Vagina (tissue), 2 donors: ENCODE data around the gene LDLRAD4. TPM values are rescaled to one million over a fixed set of nuclear protein-coding genes. Genes with fewer than 3 reads are reported as not detected.

Experiments used
- DNase-seq, 2 donors: peaks; one replicate each; pipeline ENCODE4 v3.0.0-alpha.2; 2017; ENCODE audit errors: extremely low spot score in 2 of 2
- H3K27ac ChIP-seq: fragments of 200-600 bp; sonication (generic); one replicate; pipeline ENCODE4 v1.5.1; 2019
- H3K27me3 ChIP-seq: fragments of 200-600 bp; sonication (generic); one replicate; pipeline ENCODE4 v1.5.1; 2019
- H3K36me3 ChIP-seq, 2 donors: fragments of 200-600 bp; sonication (generic); one replicate each; pipeline ENCODE4 v1.5.1; 2017 to 2019
- H3K4me1 ChIP-seq: fragments of 200-600 bp; sonication (generic); one replicate; pipeline ENCODE4 v1.5.1; 2019
- H3K4me3 ChIP-seq, 2 donors: fragments of 200-600 bp; sonication (generic); 1 replicate in 1 of 2; 2 replicates in 1 of 2; pipeline ENCODE4 v1.5.1; 2016 to 2019
- H3K9me3 ChIP-seq: fragments of 200-600 bp; sonication (generic); one replicate; pipeline ENCODE4 v1.5.1; 2019
- CTCF ChIP-seq, 3 experiments: fragments of 450-650 bp in 2 of 3; fragments of 200-600 bp in 1 of 3; sonication (generic) in 1 of 3; IDR thresholded peaks; one replicate each; pipeline ENCODE4 v1.5.1; 2017 to 2019; ENCODE audit warnings: antibody characterized with exemption in 3 of 3, mild to moderate bottlenecking in 2 of 3, moderate library complexity in 2 of 3
- POLR2A ChIP-seq, 2 donors: fragments of 450-650 bp; IDR thresholded peaks; one replicate each; pipeline ENCODE4 v1.6.1; 2017; ENCODE audit warnings: antibody characterized with exemption in 2 of 2, mild to moderate bottlenecking in 2 of 2, moderate library complexity in 2 of 2
- POLR2AphosphoS5 ChIP-seq, 2 donors: sonication (generic); formaldehyde crosslinking; IDR thresholded peaks; one replicate each; pipeline ENCODE4 v1.9.0; 2017; ENCODE audit warnings: antibody characterized with exemption in 2 of 2, mild to moderate bottlenecking in 2 of 2, low read depth in 1 of 2; ENCODE audit not compliant: insufficient read depth in 1 of 2
- intact Hi-C: fragments of 100-400 bp; cut with DNase I; formaldehyde crosslinking; loops from one replicate; pipeline ENCODE4 v1.15.1; 2023
- total RNA-seq: library from RNA; depleted of rRNA; stranded (reverse); fragments of >200 nt; gene quantifications from one replicate; pipeline ENCODE4 v1.2.3, GENCODE V29; 2016

The LDLRAD4 gene
- total RNA-seq, 1 donor from 2014 or later, result 24.3 TPM

- Histone ChIP-seq H3K4me1 (peaks cover 25% of the 10 kb centered on the region), H3K27me3 (no peaks in the 10 kb centered on the region)
- no peak for DNase-seq
Observed at GRCh38 chr18:13578400-13578799, 359.8 kb downstream of the LDLRAD4 start.

GRCh38 chr18:13579874-13580273 is 361.3 kb downstream of the LDLRAD4 start:
- no peaks in the 10 kb centered on the region for H3K27me3 ChIP-seq
- no peak for DNase-seq
- no peaks in the 10 kb centered on the region for H3K36me3 ChIP-seq
- H3K9me3 ChIP-seq, result no peaks in the 10 kb centered on the region
- intact Hi-C loops, result no loop called here
- TF ChIP-seq POLR2AphosphoS5 (IDR thresholded peaks at IDR 0.05; ENCODE audit: insufficient read depth in 1 of 2, low read depth in 1 of 2) (no peak), POLR2A (IDR thresholded peaks at IDR 0.05) (no peak), CTCF (IDR thresholded peaks at IDR 0.05) (no peak)
- no peak overlapping the region for H3K4me3 ChIP-seq
- no peak overlapping the region for H3K27ac ChIP-seq
- peaks cover 19% of the 10 kb centered on the region for H3K4me1 ChIP-seq

More at GRCh38 chr18:13578400-13578799, 359.8 kb downstream of the LDLRAD4 start:
- TF ChIP-seq POLR2AphosphoS5 (IDR thresholded peaks at IDR 0.05; ENCODE audit: insufficient read depth in 1 of 2, low read depth in 1 of 2) (no peak), POLR2A (IDR thresholded peaks at IDR 0.05) (no peak), CTCF (IDR thresholded peaks at IDR 0.05) (no peak)
- Histone ChIP-seq H3K9me3 (no peaks in the 10 kb centered on the region), H3K4me3 (no peak overlapping the region), H3K27ac (peak overlapping the region; percentile 37), H3K36me3 (no peaks in the 10 kb centered on the region)
- intact Hi-C loops, result no loop called here

GRCh38 chr18:13580351-13580750 is 361.8 kb downstream of the LDLRAD4 start:
- TF ChIP-seq POLR2AphosphoS5 (IDR thresholded peaks at IDR 0.05; ENCODE audit: insufficient read depth in 1 of 2, low read depth in 1 of 2) (no peak), POLR2A (IDR thresholded peaks at IDR 0.05) (no peak), CTCF (IDR thresholded peaks at IDR 0.05) (no peak)

GRCh38 chr18:13580991-13581390 is 362.4 kb downstream of the LDLRAD4 start:
- Histone ChIP-seq H3K36me3 (no peaks in the 10 kb centered on the region), H3K27me3 (no peaks in the 10 kb centered on the region), H3K27ac (no peak overlapping the region), H3K4me3 (no peak overlapping the region), H3K9me3 (no peaks in the 10 kb centered on the region), H3K4me1 (peaks cover 18% of the 10 kb centered on the region)
- DNase-seq, result no peak
- TF ChIP-seq POLR2AphosphoS5 (IDR thresholded peaks at IDR 0.05; ENCODE audit: insufficient read depth in 1 of 2, low read depth in 1 of 2) (no peak), POLR2A (IDR thresholded peaks at IDR 0.05) (no peak), CTCF (IDR thresholded peaks at IDR 0.05) (no peak)
- intact Hi-C loops, result no loop called here

More at GRCh38 chr18:13580351-13580750, 361.8 kb downstream of the LDLRAD4 start:
- Histone ChIP-seq H3K36me3 (no peaks in the 10 kb centered on the region), H3K9me3 (no peaks in the 10 kb centered on the region), H3K4me1 (peaks cover 18% of the 10 kb centered on the region), H3K4me3 (no peak overlapping the region), H3K27me3 (no peaks in the 10 kb centered on the region), H3K27ac (no peak overlapping the region)
- intact Hi-C loops, result no loop called here
- no peak for DNase-seq

- no peak for DNase-seq
- Histone ChIP-seq H3K4me3 (no peak overlapping the region), H3K27me3 (no peaks in the 10 kb centered on the region), H3K4me1 (peaks cover 16% of the 10 kb centered on the region), H3K36me3 (no peaks in the 10 kb centered on the region), H3K9me3 (no peaks in the 10 kb centered on the region), H3K27ac (no peak overlapping the region)
- TF ChIP-seq POLR2A (IDR thresholded peaks at IDR 0.05) (no peak), POLR2AphosphoS5 (IDR thresholded peaks at IDR 0.05; ENCODE audit: insufficient read depth in 1 of 2, low read depth in 1 of 2) (no peak), CTCF (IDR thresholded peaks at IDR 0.05) (no peak)
- intact Hi-C loops, result no loop called here
Observed at GRCh38 chr18:13581496-13582177, 363.1 kb downstream of the LDLRAD4 start.
